GDM1 (cell line): ENCODE results near the gene MX1.

Experiments used
- DNase-seq: peaks from one replicate; lab custom pipeline; 2025; lab: John Stamatoyannopoulos, UW

MX1 gene

GRCh38 chr21:41491412-41491811, 65.4 kb downstream of the MX1 start:
- no peak for DNase-seq

GRCh38 chr21:41494242-41494641, 68.2 kb downstream of the MX1 start:
- no peak for DNase-seq

GRCh38 chr21:41497008-41497407, 71.0 kb downstream of the MX1 start:
- no peak for DNase-seq

- no peak for DNase-seq
Measured at GRCh38 chr21:41497788-41498187, 71.7 kb downstream of the MX1 start.

GRCh38 chr21:41499920-41500319, 73.9 kb downstream of the MX1 start:
- DNase-seq, result no peak

GRCh38 chr21:41500363-41500762, 74.3 kb downstream of the MX1 start:
- no peak for DNase-seq

GRCh38 chr21:41500931-41501381, 74.9 kb downstream of the MX1 start:
- no peak for DNase-seq

GRCh38 chr21:41501919-41502318, 75.9 kb downstream of the MX1 start:
- DNase-seq, result no peak

- DNase-seq, result no peak
Measured at GRCh38 chr21:41503331-41503730, 77.3 kb downstream of the MX1 start.

- DNase-seq, result no peak
Measured at GRCh38 chr21:41504030-41504429, 78.0 kb downstream of the MX1 start.

GRCh38 chr21:41506005-41506594, 80.1 kb downstream of the MX1 start:
- no peak for DNase-seq

- DNase-seq, result no peak
Measured at GRCh38 chr21:41506611-41507520, 80.8 kb downstream of the MX1 start.

GRCh38 chr21:41507521-41508414, 81.7 kb downstream of the MX1 start, which contains the start of gene TMPRSS2:
Gene TMPRSS2 (minus strand): TSS chr21:41508158. CDS start chr21:41498133, 10,025 bp downstream.
- no peak for DNase-seq

- DNase-seq, result no peak
Measured at GRCh38 chr21:41508415-41509144, 82.5 kb downstream of the MX1 start.
